Right lobe of liver (tissue), 6 donors: Measurements from ENCODE around the gene VWA7. TPM values are rescaled to one million over a fixed set of nuclear protein-coding genes. Genes with fewer than 3 reads are reported as not detected.
"Not testable (repeated sequence)": the region's sequence is repeated elsewhere in the genome, so short reads cannot be mapped to it uniquely, and the experiment has no call there.

Experiments
- ATAC-seq, 4 donors: fragments of 200-7000 bp; cut with Tn5 transposase; one replicate each; pipeline ENCODE4 v1.9.1; 2020; ENCODE audit warnings: mild to moderate bottlenecking in 4 of 4, moderate library complexity in 4 of 4
- DNase-seq, 3 donors: peaks; one replicate each; pipeline ENCODE4 v3.0.0-alpha.2; 2020
- H3K27ac ChIP-seq, 3 donors: fragments of 200-600 bp; one replicate each; pipeline ENCODE4 v1.8.0; 2022
- H3K27me3 ChIP-seq, 2 donors: fragments of 200-600 bp; one replicate each; pipeline ENCODE4 v1.8.0; 2022
- H3K36me3 ChIP-seq, 4 donors: fragments of 200-600 bp; sonication (generic) in 1 of 4; one replicate each; pipeline versions ENCODE4 v1.5.1 to v1.8.0; 2017 to 2022; ENCODE audit warnings: control low read depth in 1 of 4
- H3K4me1 ChIP-seq, 4 donors: fragments of 200-600 bp; sonication (generic) in 1 of 4; one replicate each; pipeline versions ENCODE4 v1.5.1 to v1.8.0; 2017 to 2022; ENCODE audit warnings: control low read depth in 1 of 4
- H3K4me3 ChIP-seq, 3 donors: fragments of 200-600 bp; one replicate each; pipeline ENCODE4 v1.8.0; 2022
- H3K9me3 ChIP-seq, 4 donors: fragments of 200-600 bp; sonication (generic) in 1 of 4; one replicate each; pipeline versions ENCODE4 v1.5.1 to v1.8.0; 2017 to 2022; ENCODE audit warnings: control low read depth in 1 of 4
- CTCF ChIP-seq, 4 donors: fragments of 200-600 bp in 3 of 4; fragments of 450-650 bp in 1 of 4; IDR thresholded peaks; one replicate each; pipeline versions ENCODE4 v1.5.1 to v1.8.0; 2016 to 2022; ENCODE audit warnings: antibody characterized with exemption in 4 of 4, mild to moderate bottlenecking in 2 of 4
- POLR2A ChIP-seq: fragments of 450-650 bp; IDR thresholded peaks from one replicate; pipeline ENCODE4 v1.6.1; 2017; ENCODE audit warnings: antibody characterized with exemption, mild to moderate bottlenecking
- WGBS: methylation state at CpG from one replicate; pipeline ENCODE4 v1.1.6; 2018; ENCODE audit warnings: low coverage, low lambda C conversion rate; ENCODE audit not compliant: insufficient coverage; ENCODE audit errors: missing lambda C conversion rate; 5-methylcytosine and 5-hydroxymethylcytosine counted together
- intact Hi-C, 2 donors: fragments of 100-400 bp; cut with DNase I; formaldehyde crosslinking; loops; one replicate each; pipeline versions ENCODE4 v1.11.2 to v1.14.1; 2022
- total RNA-seq, 6 experiments: library from RNA; depleted of rRNA in 2 of 6; stranded (reverse); fragments of >200 nt in 2 of 6; fragmentation: NEBNext Ultra II Directional in 3 of 6; extraction: Animal tissue kit (Norgen Biotek cat#: 25700) in 3 of 6; gene quantifications; one replicate each; pipeline versions ENCODE4 v1.1.0 to v1.2.4, GENCODE V29; 2016 to 2023
- donor health status: DM: no; HTN: yes; CAD: no.
- donor health status: DM: no; HTN: no; CAD: no.
- donor health status: DM: no; HTN: no; CAD: no.
- donor health status: DM: no; HTN: yes; CAD: no.
- donor health status: DM: no; HTN: yes; CAD: no.

VWA7 gene
- total RNA-seq, 6 experiments from 2014 or later = 1.2 to 5.2 (median 2.7) TPM

- intact Hi-C loops = no loop called here
- H3K36me3 ChIP-seq = no peaks in the 10 kb centered on the region
- DNase-seq (peak; percentile 77 to 88 (median 87)), ATAC-seq (peak; percentile 14 to 65 (median 40))
- peak overlapping the region; percentile 33 to 59 (median 53) for H3K4me3 ChIP-seq
- no peaks in the 10 kb centered on the region for H3K9me3 ChIP-seq
- H3K4me1 ChIP-seq = peaks cover 0 to 49% (median 18%) of the 10 kb centered on the region in 4 donors
- H3K27ac ChIP-seq = peak overlapping the region; percentile 97 to 100 (median 99)
- H3K27me3 ChIP-seq = no peaks in the 10 kb centered on the region
- TF ChIP-seq CTCF (IDR thresholded peaks at IDR 0.05) (no peak), POLR2A (peak; percentile 36)
- 1% methylated on average over 24 of the region's 25 CpGs for WGBS
Observed at GRCh38 chr6:31822036-31822821, 45.1 kb upstream of the VWA7 start.

- DNase-seq = peak; percentile 74 to 79 (median 76)
- Histone ChIP-seq H3K27me3 (no peaks in the 10 kb centered on the region), H3K4me3 (peak overlapping the region; percentile 33 to 59 (median 53)), H3K36me3 (no peaks in the 10 kb centered on the region), H3K9me3 (no peaks in the 10 kb centered on the region), H3K27ac (peak overlapping the region; percentile 97 to 100 (median 99)), H3K4me1 (peaks cover 0 to 44% (median 15%) of the 10 kb centered on the region in 4 donors)
- 9% methylated on average over 33 of the region's 39 CpGs for WGBS
- peak in 3 of 4 donors; percentile 11 to 49 (median 33) for ATAC-seq
- intact Hi-C loops = no loop called here
- TF ChIP-seq CTCF (IDR thresholded peaks at IDR 0.05) = no peak
- TF ChIP-seq POLR2A = no peak
Observed at GRCh38 chr6:31821301-31822035, 44.3 kb upstream of the VWA7 start.

- ATAC-seq, H3K4me3 ChIP-seq, intact Hi-C loops, H3K9me3 ChIP-seq, H3K36me3 ChIP-seq, H3K27me3 ChIP-seq, DNase-seq: not testable (repeated sequence)
- peaks cover 0 to 36% (median 14%) of the 10 kb centered on the region in 4 donors for H3K4me1 ChIP-seq
- 81% methylated on average over 5 of the region's 10 CpGs for WGBS
- H3K27ac ChIP-seq = peak overlapping the region in 2 of 3 donors; percentile 99 to 100
Observed at GRCh38 chr6:31820399-31820798, 43.3 kb upstream of the VWA7 start.

- no peak for ATAC-seq
- TF ChIP-seq CTCF (IDR thresholded peaks at IDR 0.05) = no peak
- TF ChIP-seq POLR2A = no peak
- intact Hi-C loops = no loop called here
- Histone ChIP-seq H3K27me3 (no peaks in the 10 kb centered on the region), H3K27ac (peak overlapping the region in 2 of 3 donors; percentile 79 to 100), H3K4me3 (no peak overlapping the region), H3K9me3 (no peaks in the 10 kb centered on the region), H3K4me1 (peaks cover 0 to 36% (median 14%) of the 10 kb centered on the region in 4 donors), H3K36me3 (no peaks in the 10 kb centered on the region)
- no peak for DNase-seq
Observed at GRCh38 chr6:31819871-31820299, 42.8 kb upstream of the VWA7 start.

GRCh38 chr6:31817929-31818511, 40.9 kb upstream of the VWA7 start:
- H3K9me3 ChIP-seq, DNase-seq, intact Hi-C loops, H3K36me3 ChIP-seq, H3K27me3 ChIP-seq: not testable (repeated sequence)
- H3K27ac ChIP-seq = peak overlapping the region; percentile 68 to 100 (median 79)
- H3K4me1 ChIP-seq = peaks cover 0 to 43% (median 19%) of the 10 kb centered on the region in 4 donors
- peak overlapping the region; percentile 35 to 59 (median 52) for H3K4me3 ChIP-seq
- peak in 2 of 4 donors; percentile 0 for ATAC-seq
- WGBS = 9% methylated on average over 5 of the region's 8 CpGs
